Measurements from ENCODE around the gene SENP6.
"Not testable (repeated sequence)": the region's sequence is repeated elsewhere in the genome, so short reads cannot be mapped to it uniquely, and the experiment has no call there.

SENP6 gene

DNA sequence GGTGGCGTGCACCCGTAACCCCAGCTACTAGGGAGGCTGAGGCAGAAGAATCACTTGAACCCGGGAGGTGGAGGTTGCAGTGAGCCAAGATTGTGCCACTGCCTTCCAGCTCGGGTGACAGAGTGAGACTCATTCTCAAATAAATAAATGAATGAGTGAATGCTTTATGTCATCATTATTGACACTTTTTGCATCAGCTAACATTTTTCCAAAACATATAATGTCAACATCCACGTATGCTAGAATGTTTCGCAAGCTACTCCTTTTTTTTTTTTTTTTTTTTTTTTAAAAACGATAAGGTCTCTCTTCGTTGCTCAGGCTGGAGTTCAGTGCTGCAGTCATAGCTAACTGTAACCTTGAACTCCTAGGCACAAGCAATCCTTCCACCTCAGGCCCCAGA lies 72.2 kb downstream of the SENP6 start:
- DNase-seq = no peak

DNA sequence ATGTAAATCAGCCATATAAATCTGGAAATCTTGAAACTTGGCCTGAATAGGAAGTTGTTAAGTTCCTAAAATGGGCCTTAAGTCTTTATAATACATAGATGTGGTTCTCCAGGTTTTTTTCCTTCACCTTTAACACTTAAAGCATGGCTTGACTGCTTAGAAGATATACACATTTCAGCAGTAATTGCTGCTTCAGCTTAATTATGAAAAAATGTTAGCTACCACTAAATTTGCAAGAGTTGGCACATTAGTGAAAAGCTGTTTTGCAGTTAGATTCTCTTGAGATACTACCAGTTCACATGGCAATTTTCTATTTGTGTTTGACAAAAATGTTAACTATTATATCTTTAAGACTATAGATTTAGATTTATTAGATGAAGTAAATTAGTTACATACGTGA lies 74.7 kb downstream of the SENP6 start:
- no peak for DNase-seq

DNA sequence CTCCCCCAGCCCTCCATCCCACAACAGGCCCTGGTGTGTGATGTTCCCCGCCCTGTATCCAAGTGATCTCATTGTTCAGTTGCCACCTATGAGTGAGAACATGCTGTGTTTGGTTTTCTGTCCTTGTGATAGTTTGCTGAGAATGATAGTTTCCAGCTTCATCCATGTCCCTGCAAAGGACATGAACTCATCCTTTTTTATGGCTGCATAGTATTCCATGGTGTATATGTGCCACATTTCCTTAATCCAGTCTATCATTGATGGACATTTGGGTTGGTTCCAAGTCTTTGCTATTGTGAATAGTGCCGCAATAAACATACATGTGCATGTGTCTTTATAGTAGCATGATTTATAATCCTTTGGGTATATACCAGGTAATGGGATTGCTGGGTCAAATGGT lies 80.9 kb downstream of the SENP6 start:
- not testable (repeated sequence) for DNase-seq

GRCh38 chr6:75683005-75683404 lies 81.3 kb downstream of the SENP6 start:
- not testable (repeated sequence) for DNase-seq

DNA sequence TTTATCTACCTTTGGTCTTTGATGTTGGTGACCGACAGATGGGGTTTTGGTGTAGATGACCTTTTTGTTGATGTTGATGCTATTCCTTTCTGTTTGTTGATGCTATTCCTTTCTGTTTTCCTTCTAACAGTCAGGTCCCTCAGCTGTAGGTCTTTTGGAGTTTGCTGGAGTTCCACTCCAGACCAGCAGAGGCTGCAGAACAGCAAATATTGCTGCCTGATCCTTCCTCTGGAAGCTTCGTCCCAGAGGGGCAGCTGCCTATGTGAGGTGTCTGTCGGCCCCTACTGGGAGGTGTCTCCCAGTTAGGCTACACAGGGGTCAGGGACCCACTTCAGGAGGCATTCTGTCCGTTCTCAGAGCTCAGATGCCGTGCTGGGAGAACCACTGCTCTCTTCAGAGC lies 85.9 kb downstream of the SENP6 start:
- not testable (repeated sequence) for DNase-seq

- not testable (repeated sequence) for DNase-seq
Observed at GRCh38 chr6:75687937-75688336, 86.3 kb downstream of the SENP6 start.

- no peak for DNase-seq
Observed at GRCh38 chr6:75689576-75689975, 87.9 kb downstream of the SENP6 start.

GRCh38 chr6:75691012-75691411 lies 89.3 kb downstream of the SENP6 start:
- no peak for DNase-seq

DNA sequence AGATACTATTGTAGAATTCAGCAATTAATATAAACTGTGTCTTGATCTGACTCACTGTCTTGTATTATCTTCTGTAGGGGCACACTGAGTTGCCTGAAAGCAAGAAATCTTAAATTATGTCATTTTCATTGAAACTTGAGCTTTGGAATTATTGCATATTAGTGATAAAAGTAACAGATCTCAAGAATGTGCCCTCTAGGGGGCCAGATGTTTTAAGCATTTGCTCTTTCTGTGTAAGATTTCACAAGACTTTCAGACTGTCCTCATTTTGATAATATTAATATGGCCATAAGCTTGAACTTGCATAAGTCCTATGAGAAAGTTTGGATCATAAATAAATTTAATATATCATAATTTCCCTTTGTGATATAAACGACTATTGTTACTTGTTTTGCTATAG lies 91.9 kb downstream of the SENP6 start:
- DNase-seq = no peak

GRCh38 chr6:75694406-75694805 lies 92.7 kb downstream of the SENP6 start:
- no peak for DNase-seq

DNA sequence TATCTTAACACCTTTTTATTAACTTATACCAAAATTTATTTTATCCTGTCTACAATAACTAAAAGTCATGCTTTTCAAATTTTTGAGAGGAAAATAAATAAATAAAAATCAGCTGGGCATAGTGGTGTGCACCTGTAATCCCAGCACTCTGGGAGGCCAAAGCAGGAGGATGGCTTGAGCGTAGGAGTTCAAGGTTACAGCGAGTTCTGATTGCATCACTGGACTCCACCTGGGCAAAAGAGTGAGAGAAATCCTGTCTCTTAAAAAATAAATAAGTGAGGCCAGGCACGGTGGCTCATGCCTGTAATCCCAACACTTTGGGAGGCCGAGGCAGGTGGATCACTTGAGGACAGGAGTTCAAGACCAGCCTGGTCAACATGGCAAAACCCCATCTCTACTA lies 106.7 kb downstream of the SENP6 start:
- DNase-seq = not testable (repeated sequence)

GRCh38 chr6:75711173-75711572 lies 109.5 kb downstream of the SENP6 start:
- DNase-seq = no peak

DNA sequence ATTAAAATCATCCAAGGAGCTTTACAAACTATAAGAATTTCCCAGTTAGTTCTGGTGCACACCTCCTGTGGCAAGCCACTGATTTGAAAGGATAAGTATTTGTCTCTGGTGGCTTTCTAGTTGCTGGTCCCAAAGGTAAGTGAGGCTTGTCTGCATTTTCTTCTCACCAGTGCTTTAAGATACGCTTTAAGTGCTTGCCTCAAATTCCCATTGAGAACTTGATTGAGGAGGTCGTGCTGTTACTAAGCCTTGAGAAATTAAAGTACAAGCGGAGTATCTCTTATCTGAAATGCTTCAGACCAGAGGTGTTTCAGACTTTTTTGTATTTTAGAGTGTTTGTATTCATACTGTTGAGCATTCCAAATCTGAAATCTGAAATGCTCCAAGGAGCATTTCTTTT lies 117.5 kb downstream of the SENP6 start:
- no peak for DNase-seq

DNA sequence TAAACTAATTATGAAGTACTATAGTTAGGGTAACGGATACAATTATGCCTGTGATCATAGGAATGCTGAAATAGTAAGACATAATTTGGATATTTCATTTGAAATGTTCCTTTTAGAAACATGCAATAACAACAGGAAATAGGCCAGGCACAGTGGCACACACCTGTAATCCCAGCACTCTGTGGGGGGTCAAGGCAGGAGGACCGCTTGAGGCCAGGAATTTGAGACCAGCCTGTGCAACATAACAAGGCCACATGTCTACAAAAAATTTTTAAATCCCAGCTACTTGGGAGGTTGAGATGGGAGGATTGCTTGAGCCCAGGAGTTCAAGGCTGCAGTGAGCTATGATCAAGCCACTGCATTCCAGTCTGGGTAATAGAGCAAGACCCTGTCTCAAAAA lies 121.7 kb downstream of the SENP6 start:
- no peak for DNase-seq

- no peak for DNase-seq
Observed at GRCh38 chr6:75727206-75727605, 125.5 kb downstream of the SENP6 start.

GRCh38 chr6:75731029-75731428 lies 129.3 kb downstream of the SENP6 start:
- not testable (repeated sequence) for DNase-seq

DNA sequence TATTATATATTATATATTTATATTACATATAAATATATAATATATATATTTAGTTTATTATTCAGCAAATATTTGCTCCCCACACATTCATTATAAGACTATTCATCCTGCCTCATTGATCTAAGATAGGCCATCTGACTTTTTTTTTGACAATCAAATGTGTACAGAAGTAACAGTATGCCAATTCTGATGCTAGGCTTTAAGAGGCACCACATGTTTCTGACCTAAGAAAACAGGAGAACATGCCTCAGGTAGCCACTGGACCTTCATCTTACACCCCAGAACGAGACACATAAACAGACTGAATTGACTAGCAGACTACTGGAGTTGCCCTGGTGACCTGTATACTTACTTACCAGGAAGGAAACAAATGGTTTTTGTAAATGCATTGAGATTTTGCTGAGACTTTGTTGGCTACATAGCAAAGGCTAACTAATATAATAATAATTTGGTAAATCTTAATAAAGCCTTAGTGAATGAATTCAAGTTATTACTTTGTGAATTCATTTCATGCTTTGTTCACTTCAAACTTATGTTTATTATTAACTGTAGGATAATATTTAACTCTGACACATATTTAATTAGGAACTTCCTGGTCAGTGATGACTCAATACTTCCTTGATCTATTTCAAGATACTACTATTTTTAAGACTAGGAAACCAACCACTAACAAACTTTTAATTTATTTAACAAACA lies 134.0 kb downstream of the SENP6 start:
- no peak for DNase-seq

- no peak for DNase-seq
Observed at GRCh38 chr6:75743971-75744370, 142.3 kb downstream of the SENP6 start.

DNA sequence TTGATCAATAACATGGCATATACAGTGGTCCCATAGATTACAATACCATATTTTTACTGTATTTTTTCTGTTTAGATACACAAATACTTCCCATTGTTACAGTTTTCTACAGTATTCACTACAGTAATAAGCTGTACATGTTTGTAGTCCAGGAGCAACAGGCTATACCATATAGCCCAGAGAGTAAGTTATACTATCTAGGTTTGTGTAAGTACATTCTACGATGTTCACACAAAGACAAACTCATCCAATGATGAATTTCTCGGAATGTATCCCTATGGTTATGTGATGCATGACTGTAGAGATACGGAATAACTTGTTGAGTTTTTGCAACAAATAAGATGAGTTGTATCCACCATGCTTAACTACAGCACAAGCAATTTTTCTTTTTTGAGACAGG lies 143.7 kb downstream of the SENP6 start:
- no peak for DNase-seq

DNA sequence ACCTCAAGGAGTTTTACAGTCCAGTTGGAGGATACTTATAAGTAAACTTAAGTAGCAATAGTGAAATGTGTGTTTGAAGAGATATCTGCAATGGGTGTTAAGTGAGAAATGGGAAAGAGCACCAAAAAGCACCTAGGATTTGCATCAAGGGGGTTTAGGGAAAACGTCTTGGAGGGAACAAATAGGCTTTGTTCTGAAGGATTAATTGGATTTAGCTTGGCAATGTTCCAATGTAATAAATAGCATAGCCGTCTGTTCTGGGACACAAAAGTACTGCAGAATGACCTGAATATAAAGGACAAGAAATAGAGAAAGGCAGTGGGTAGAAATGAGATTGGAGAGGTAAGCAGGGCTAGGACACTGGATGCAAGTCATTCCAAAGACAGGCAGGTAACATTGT lies 144.5 kb downstream of the SENP6 start:
- DNase-seq = no peak

DNA sequence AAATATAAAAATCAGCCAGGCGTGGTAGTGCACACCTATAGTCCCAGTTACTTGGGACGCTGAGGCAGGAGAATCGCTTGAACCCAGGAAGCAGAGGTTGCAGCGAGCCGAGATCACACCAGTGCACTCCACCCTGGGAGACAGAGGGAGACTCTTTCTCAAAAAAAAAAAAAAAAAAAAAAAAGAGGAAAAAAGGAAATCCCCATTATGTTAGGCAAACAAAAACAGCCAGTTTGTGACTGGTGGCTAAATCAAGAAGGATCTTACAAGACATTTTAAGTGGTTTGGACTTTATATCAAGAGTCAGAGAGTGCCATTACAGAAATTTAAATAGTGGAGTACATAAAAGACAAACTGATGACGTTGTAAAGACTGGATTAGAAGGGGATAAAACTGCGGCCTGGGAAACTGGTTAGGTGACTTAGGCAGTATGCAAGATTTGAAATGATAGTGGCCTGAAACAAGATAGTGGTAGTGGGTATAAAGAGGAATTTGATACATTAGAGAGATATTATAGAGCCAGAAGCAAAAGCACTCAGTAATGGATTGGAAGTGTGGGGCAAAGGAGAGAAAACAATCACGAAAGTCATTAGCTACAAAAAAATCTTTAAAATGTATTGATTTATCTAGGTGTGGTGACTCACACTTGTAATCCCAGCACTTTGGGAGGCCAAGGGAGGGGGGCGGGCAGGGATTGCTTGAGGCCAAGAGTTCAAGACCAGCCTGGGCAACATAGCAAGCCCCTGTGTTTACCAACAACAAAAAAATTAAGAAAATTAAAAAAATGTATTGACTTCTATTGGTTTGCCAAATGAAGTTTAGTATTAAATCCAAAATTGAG lies 145.7 kb downstream of the SENP6 start:
- no peak for DNase-seq

DNA sequence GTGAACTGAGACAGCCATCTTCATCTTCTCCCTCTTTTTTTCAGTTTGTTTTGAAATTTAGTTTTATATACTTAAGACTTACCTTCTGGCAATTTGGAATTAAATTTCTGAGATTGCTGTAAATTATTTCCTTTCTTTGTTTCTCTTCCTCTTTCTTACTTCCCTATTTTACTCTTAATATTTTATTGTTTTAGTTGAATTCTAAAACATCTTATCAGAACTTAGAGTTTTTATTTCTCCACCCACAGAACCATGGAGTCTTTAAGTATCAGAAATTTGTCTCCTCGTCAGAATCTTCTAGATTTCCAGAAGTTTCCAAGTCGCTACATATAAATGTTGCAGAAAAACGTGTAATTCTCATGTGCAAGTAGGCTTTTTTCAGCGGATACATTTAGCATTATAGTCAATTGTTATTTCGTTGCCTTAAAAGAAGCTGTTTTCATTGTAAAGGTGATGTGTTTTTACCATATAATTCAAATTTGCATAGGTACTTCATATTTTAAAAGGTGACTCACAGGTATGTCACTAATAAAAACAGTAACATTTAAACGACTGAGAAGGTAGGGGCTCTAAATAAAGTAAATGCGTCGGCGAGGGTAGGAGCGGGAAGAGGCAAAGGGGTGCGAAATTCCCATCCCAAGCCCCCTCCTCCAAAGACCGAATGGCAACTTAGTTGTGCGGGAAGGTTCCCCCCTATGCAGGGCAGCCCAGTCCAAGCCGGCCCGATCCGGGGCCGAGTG lies 146.5 kb downstream of the SENP6 start:
- DNase-seq = no peak

GRCh38 chr6:75748743-75749538 lies 147.3 kb downstream of the SENP6 start, which contains the start of gene MYO6:
TSS of gene MYO6 (plus strand) at chr6:75749239. CDS start at chr6:75817548, 68,309 bp downstream.
- peak; percentile 48 for DNase-seq
